Endothelial cell (in vitro differentiated cells): Measurements from ENCODE around the gene OCLN. TPM values are rescaled to one million over a fixed set of nuclear protein-coding genes. Genes with fewer than 3 reads are reported as not detected.

ENCODE experiments used
- DNase-seq: peaks from one replicate; pipeline ENCODE4 v3.0.0; 2021; ENCODE audit warnings: low spot score
- H3K27ac Mint-ChIP-seq: one replicate; pipeline ENCODE4 v1.8.0; 2021; ENCODE audit warnings: mixed read lengths, inconsistent platforms; ENCODE audit not compliant: unreplicated experiment
- H3K27me3 Mint-ChIP-seq: one replicate; pipeline ENCODE4 v1.8.0; 2021; ENCODE audit warnings: mild to moderate bottlenecking, moderate library complexity, mixed read lengths, inconsistent platforms; ENCODE audit not compliant: unreplicated experiment
- H3K36me3 Mint-ChIP-seq: one replicate; pipeline ENCODE4 v1.8.0; 2021; ENCODE audit warnings: mild to moderate bottlenecking, low read depth, mixed read lengths, inconsistent platforms; ENCODE audit not compliant: unreplicated experiment
- H3K4me1 Mint-ChIP-seq: one replicate; pipeline ENCODE4 v1.8.0; 2021; ENCODE audit warnings: mild to moderate bottlenecking, mixed read lengths, inconsistent platforms; ENCODE audit not compliant: unreplicated experiment
- H3K4me3 Mint-ChIP-seq: one replicate; pipeline ENCODE4 v1.8.0; 2021; ENCODE audit warnings: mild to moderate bottlenecking, mixed read lengths, inconsistent platforms; ENCODE audit not compliant: unreplicated experiment
- H3K9me3 Mint-ChIP-seq: one replicate; pipeline ENCODE4 v1.8.0; 2021; ENCODE audit warnings: mixed read lengths, inconsistent platforms; ENCODE audit not compliant: unreplicated experiment
- total RNA-seq: library from RNA; stranded (reverse); fragmentation: NEBNext Ultra II Directional; extraction: Animal tissue kit (Norgen Biotek cat#: 25700); gene quantifications from one replicate; pipeline ENCODE4 v1.2.1, GENCODE V29; 2021; ENCODE audit not compliant: unreplicated experiment
- TF ChIP-seq, protein P1 (sequence below): fragments of 200-600 bp; sonication (generic); IDR thresholded peaks from one replicate; pipeline ENCODE4 v1.5.0; 2021; ENCODE audit warnings: antibody characterized with exemption; ENCODE audit not compliant: unreplicated experiment

Gene OCLN
- total RNA-seq, 1 donor from 2014 or later: 26.4 TPM

DNA sequence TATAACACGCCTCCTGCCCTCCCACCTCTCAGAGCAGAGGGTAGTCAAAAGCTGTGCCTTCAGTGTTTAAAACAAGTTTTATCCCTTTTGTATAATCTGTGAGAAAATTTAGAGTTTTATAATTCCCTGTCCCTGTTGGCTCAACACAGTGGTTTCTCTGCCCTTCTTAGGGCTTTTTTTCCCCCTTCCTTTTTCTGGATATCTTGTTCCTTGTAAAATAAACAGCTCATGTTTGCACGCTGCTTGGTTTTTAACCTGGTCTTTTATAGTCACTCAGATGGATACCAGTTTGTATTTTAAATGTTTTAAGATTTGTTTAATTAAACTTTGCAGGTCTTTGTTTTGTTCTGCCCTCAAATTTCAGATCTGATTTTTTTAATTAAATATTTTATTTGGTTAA is 26.7 kb downstream of the OCLN start:
- TF ChIP-seq, protein P1, sequence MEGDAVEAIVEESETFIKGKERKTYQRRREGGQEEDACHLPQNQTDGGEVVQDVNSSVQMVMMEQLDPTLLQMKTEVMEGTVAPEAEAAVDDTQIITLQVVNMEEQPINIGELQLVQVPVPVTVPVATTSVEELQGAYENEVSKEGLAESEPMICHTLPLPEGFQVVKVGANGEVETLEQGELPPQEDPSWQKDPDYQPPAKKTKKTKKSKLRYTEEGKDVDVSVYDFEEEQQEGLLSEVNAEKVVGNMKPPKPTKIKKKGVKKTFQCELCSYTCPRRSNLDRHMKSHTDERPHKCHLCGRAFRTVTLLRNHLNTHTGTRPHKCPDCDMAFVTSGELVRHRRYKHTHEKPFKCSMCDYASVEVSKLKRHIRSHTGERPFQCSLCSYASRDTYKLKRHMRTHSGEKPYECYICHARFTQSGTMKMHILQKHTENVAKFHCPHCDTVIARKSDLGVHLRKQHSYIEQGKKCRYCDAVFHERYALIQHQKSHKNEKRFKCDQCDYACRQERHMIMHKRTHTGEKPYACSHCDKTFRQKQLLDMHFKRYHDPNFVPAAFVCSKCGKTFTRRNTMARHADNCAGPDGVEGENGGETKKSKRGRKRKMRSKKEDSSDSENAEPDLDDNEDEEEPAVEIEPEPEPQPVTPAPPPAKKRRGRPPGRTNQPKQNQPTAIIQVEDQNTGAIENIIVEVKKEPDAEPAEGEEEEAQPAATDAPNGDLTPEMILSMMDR: no peak
- no peaks in the 10 kb centered on the region for H3K4me1 Mint-ChIP-seq
- no peak for DNase-seq
- no peaks in the 10 kb centered on the region for H3K27me3 Mint-ChIP-seq
- H3K4me3 Mint-ChIP-seq: no peak overlapping the region
- H3K27ac Mint-ChIP-seq: no peak overlapping the region
- no peaks in the 10 kb centered on the region for H3K9me3 Mint-ChIP-seq
- H3K36me3 Mint-ChIP-seq: peaks cover 9% of the 10 kb centered on the region

DNA sequence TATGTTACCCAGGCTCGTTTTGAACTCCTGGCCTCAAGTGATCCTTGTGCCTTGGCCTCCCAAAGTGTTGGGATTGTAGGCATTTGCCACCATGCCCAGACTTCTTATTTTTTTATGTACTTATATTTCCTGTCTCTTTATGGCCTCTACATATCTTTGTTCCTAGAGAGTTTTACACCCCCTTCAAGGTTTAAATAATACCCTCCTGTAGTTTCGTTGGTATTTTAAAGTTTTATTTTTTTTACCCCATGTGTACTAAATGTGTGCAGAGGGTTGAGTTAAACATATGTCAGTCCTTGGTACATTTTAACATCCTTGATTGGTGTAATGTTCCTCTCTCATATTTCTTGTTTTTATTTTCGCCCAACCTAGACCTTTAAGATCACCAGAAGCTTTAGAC is 29.4 kb downstream of the OCLN start:
- H3K36me3 Mint-ChIP-seq: peaks cover 3% of the 10 kb centered on the region
- H3K27me3 Mint-ChIP-seq: peaks cover 2% of the 10 kb centered on the region
- no peaks in the 10 kb centered on the region for H3K4me1 Mint-ChIP-seq
- no peaks in the 10 kb centered on the region for H3K9me3 Mint-ChIP-seq
- no peak overlapping the region for H3K27ac Mint-ChIP-seq
- TF ChIP-seq, protein P1: no peak
- H3K4me3 Mint-ChIP-seq: no peak overlapping the region
- DNase-seq: no peak

DNA sequence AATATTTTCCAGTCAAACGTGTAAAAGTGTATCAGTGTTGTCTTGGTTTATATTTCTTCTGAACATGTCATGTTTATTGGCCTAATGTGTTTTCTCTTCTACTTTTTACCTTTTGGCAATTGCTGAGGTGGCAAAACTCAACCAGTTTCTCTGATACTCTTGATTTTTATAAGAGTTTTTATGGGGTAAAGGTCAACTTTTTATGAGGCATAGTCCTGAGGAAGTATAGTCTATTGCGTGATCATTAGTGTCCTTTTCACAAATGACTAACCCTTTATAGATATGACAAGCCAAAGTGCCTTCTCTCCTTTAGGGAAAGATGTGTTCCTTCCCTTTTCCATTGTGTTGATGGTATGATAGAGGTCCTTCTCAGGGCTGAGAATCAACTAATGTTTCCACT is 32.9 kb downstream of the OCLN start:
- Mint-ChIP-seq H3K36me3 (peaks cover 3% of the 10 kb centered on the region), H3K9me3 (no peaks in the 10 kb centered on the region), H3K4me3 (no peak overlapping the region), H3K27ac (no peak overlapping the region), H3K27me3 (peaks cover 2% of the 10 kb centered on the region), H3K4me1 (no peaks in the 10 kb centered on the region)
- no peak for DNase-seq
- TF ChIP-seq, protein P1: no peak

DNA sequence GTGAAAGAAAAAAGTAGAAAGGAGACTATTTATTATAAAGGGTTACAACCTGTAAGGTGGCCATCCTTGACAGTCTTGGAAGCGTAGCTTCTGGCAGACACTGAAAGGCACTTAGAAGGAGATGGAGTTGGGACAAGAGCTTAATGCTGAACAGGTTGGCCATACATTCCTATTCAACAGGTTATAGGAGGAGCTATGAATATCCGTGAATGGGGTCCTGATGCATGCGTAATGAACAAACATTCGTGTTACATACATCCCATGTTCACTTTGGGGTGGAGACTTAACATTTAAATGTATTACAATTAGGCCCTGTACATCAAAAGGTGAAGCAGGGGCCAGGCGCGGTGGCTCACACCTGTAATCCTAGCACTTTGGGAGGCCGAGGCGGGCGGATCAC is 34.1 kb downstream of the OCLN start:
- TF ChIP-seq, protein P1: no peak
- Mint-ChIP-seq H3K36me3 (peaks cover 3% of the 10 kb centered on the region), H3K27me3 (peaks cover 4% of the 10 kb centered on the region), H3K4me1 (no peaks in the 10 kb centered on the region), H3K4me3 (no peak overlapping the region), H3K27ac (no peak overlapping the region), H3K9me3 (no peaks in the 10 kb centered on the region)
- DNase-seq: no peak

DNA sequence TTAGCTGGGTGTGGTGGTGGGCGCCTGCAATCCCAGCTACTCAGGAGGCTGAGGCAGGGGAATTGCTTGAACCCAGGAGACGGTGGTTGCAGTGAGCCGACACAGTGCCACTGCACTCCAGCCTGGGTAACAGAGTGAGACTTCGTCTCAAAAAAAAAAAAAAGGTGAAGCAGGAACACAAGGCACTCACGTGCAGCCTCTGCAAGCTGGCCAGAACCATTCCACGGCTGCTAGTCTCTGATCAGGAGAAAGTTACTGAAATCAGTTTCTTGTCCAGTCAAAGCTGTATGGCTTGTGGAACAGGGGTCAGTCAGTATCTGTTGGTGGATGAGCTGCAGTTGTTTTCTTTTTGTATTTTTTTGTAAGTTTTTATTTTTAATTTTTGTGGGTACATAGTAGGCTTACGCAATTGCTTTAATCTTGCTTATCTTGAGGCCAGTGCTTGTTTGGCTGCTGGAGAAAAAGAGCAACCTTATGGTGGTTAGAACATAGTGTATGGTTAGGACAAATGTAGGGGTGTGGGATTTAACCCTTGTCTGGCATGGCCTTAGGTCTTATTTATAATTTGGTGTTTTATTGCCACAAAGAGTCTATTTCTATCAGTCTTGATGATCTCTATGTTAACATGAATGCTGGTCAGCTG is 34.7 kb downstream of the OCLN start:
- no peaks in the 10 kb centered on the region for H3K4me1 Mint-ChIP-seq
- H3K9me3 Mint-ChIP-seq: no peaks in the 10 kb centered on the region
- H3K36me3 Mint-ChIP-seq: peaks cover under 1% of the 10 kb centered on the region
- no peak overlapping the region for H3K4me3 Mint-ChIP-seq
- peaks cover 4% of the 10 kb centered on the region for H3K27me3 Mint-ChIP-seq
- H3K27ac Mint-ChIP-seq: no peak overlapping the region
- TF ChIP-seq, protein P1: no peak
- DNase-seq: no peak
